Activated CD8-positive, alpha-beta T cell treated with anti-CD3 and anti-CD28 coated beads for 36 hours (primary cell): Measurements from ENCODE around the gene CRK. TPM values are rescaled to one million over a fixed set of nuclear protein-coding genes. Genes with fewer than 3 reads are reported as not detected.
"Not testable (repeated sequence)": the region's sequence is repeated elsewhere in the genome, so short reads cannot be mapped to it uniquely, and the experiment has no call there.

ENCODE experiments used
- ATAC-seq: fragments of 200-7000 bp; cut with Tn5 transposase; one replicate; pipeline ENCODE4 v1.10.0; 2021; ENCODE audit warnings: mild to moderate bottlenecking, moderate library complexity
- CTCF ChIA-PET: fragments of 350-600 bp; sonication (Branson Sonifier 250); formaldehyde crosslinking; loops from one replicate; lab custom pipeline; 2021; ENCODE audit warnings: antibody characterized with exemption; lab: Charles Lee
- POLR2A ChIA-PET: fragments of 350-600 bp; sonication (Branson Sonifier 250); formaldehyde crosslinking; loops from one replicate; lab custom pipeline; 2021; ENCODE audit warnings: antibody characterized with exemption; lab: Charles Lee
- DNase-seq: peaks from one replicate; pipeline ENCODE4 v3.0.0-alpha.2; 2020
- H3K27ac Mint-ChIP-seq: one replicate; pipeline ENCODE4 v1.8.0; 2021; ENCODE audit warnings: mild to moderate bottlenecking, mixed read lengths
- H3K27me3 Mint-ChIP-seq: one replicate; pipeline ENCODE4 v1.8.0; 2021; ENCODE audit warnings: mixed read lengths
- H3K36me3 Mint-ChIP-seq: one replicate; pipeline ENCODE4 v1.8.0; 2021; ENCODE audit warnings: low read depth, mixed read lengths
- H3K4me1 Mint-ChIP-seq: one replicate; pipeline ENCODE4 v1.8.0; 2021; ENCODE audit warnings: low read depth, mixed read lengths
- H3K4me3 Mint-ChIP-seq: one replicate; pipeline ENCODE4 v1.8.0; 2021; ENCODE audit warnings: mild to moderate bottlenecking, moderate library complexity, mixed read lengths
- H3K9me3 Mint-ChIP-seq: one replicate; pipeline ENCODE4 v1.8.0; 2021; ENCODE audit warnings: mixed read lengths
- intact Hi-C: fragments of 100-400 bp; cut with micrococcal nuclease; formaldehyde crosslinking; loops from one replicate; pipeline ENCODE4 v1.10.0; 2022
- total RNA-seq, 2 experiments: library from RNA; stranded (reverse); gene quantifications; one replicate each; pipeline ENCODE4 v1.2.3, GENCODE V29; 2021
- TF ChIP-seq, protein P1 (sequence below): fragments of 200-600 bp; IDR thresholded peaks from one replicate; pipeline ENCODE4 v1.8.0; 2022; ENCODE audit warnings: antibody characterized with exemption, mild to moderate bottlenecking

Gene CRK
- total RNA-seq, 2 experiments from 2014 or later, result 12.1 to 12.9 TPM

DNA sequence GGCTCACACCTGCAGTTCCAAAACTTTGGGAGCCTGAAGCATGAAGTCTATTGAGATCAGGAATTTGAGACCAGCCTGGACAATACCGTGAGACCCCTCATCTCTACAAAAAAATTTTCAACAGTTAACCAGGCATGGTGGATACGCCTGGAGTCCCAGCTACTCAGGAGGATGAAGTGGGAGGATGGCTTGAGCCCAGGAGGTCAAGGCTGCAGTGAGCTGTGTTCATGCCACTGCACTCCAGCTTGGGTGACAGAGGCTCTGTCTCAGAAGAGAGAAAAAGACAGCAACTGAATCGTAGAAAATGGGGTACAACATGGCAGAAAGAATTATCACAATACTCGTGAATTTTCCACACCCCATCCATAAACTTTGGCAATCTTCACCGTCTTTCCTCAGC is 3.2 kb downstream of the CRK start:
- peaks cover 39% of the 10 kb centered on the region for H3K4me1 Mint-ChIP-seq

DNA sequence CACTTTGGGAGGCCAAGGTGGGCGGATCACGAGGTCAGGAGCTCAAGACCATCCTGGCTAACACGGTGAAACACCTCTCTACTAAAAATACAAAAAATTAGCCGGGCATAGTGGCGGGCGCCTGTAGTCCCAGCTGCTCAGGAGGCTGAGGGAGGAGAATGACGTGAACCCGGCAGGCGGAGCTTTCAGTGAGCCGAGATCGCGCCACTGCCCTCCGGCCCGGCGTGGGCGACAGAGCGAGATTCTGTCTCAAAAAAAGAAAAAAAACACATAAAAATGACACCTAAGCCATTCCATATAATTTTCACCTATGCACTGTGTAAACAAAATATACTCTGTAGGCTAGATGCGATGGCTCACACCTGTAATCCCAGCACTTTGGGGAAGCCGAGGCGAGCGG is 5.8 kb downstream of the CRK start:
- CTCF ChIA-PET, result interaction anchor here (0.8 to 1.4 kb wide), 3 partner anchors 35 to 85 kb away, joined by 3 to 5 read pairs (median 3); no protein-coding TSS in a partner anchor
- peaks cover 53% of the 10 kb centered on the region for H3K4me1 Mint-ChIP-seq

More for the DNA sequence above, 3.2 kb downstream of the CRK start:
- no peak overlapping the region for H3K4me3 Mint-ChIP-seq
- intact Hi-C loops, result no loop called here
- TF ChIP-seq, protein P1, sequence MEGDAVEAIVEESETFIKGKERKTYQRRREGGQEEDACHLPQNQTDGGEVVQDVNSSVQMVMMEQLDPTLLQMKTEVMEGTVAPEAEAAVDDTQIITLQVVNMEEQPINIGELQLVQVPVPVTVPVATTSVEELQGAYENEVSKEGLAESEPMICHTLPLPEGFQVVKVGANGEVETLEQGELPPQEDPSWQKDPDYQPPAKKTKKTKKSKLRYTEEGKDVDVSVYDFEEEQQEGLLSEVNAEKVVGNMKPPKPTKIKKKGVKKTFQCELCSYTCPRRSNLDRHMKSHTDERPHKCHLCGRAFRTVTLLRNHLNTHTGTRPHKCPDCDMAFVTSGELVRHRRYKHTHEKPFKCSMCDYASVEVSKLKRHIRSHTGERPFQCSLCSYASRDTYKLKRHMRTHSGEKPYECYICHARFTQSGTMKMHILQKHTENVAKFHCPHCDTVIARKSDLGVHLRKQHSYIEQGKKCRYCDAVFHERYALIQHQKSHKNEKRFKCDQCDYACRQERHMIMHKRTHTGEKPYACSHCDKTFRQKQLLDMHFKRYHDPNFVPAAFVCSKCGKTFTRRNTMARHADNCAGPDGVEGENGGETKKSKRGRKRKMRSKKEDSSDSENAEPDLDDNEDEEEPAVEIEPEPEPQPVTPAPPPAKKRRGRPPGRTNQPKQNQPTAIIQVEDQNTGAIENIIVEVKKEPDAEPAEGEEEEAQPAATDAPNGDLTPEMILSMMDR, result no peak
- no peaks in the 10 kb centered on the region for H3K9me3 Mint-ChIP-seq
- H3K27ac Mint-ChIP-seq, result no peak overlapping the region
- ATAC-seq (no peak), DNase-seq (no peak)
- CTCF ChIA-PET, result interaction anchor here (1.7 to 2.7 kb wide), 2 partner anchors 63 to 87 kb away, joined by 3 to 11 read pairs; no protein-coding TSS in a partner anchor
- peaks cover 6% of the 10 kb centered on the region for H3K27me3 Mint-ChIP-seq
- peaks cover 21% of the 10 kb centered on the region for H3K36me3 Mint-ChIP-seq
- POLR2A ChIA-PET, result interaction anchor here (0.6 to 1.3 kb wide), 3 partner anchors 65 to 90 kb away, joined by 3 to 4 read pairs (median 3); no protein-coding TSS in a partner anchor

DNA sequence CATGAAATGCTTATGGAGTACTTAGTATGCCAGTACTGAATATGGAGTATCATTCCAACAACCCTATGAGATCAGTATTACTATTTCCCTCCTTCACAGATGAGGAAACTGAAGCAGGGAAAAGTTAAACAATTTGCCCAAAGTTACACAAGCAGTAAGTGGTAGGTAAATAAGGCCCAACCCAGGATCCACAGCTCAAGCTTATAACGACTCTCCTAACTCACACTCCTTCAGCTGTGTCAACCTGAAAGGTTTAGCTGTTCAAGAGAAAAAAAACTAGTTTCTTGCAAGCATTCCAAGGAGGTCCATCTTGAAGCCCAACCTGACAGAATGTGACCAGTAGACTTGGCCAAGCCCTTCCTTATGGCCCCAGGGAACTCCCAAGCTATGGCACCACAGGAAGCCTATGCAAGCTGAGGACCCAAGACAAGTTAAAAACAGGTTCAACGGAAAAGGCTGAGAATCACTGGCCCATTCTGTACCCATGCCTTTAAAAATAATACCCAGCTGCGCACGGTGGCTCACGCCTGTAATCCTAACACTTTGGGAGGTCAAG is 6.5 kb downstream of the CRK start:
- Mint-ChIP-seq H3K4me1 (peaks cover 48% of the 10 kb centered on the region), H3K27ac (no peak overlapping the region), H3K27me3 (no peaks in the 10 kb centered on the region), H3K4me3 (no peak overlapping the region), H3K36me3 (peaks cover 20% of the 10 kb centered on the region), H3K9me3 (no peaks in the 10 kb centered on the region)
- ATAC-seq, result no peak
- intact Hi-C loops, result no loop called here
- CTCF ChIA-PET, result interaction anchor here (1.4 kb wide), 1 partner anchor 84 kb away, joined by 5 read pairs; no protein-coding TSS in a partner anchor
- POLR2A ChIA-PET, result interaction anchor here (0.6 to 1.0 kb wide), 2 partner anchors 10 to 50 kb away, joined by 3 read pairs; no protein-coding TSS in a partner anchor
- DNase-seq, result no peak
- TF ChIP-seq, protein P1, result no peak

More for the DNA sequence above, 5.8 kb downstream of the CRK start:
- peaks cover 24% of the 10 kb centered on the region for H3K36me3 Mint-ChIP-seq
- H3K9me3 Mint-ChIP-seq, DNase-seq, intact Hi-C loops, ATAC-seq, H3K27me3 Mint-ChIP-seq, H3K27ac Mint-ChIP-seq, H3K4me3 Mint-ChIP-seq: not testable (repeated sequence)
- POLR2A ChIA-PET, result interaction anchor here (1.0 kb wide), 1 partner anchor 51 kb away, joined by 3 read pairs; no protein-coding TSS in a partner anchor

DNA sequence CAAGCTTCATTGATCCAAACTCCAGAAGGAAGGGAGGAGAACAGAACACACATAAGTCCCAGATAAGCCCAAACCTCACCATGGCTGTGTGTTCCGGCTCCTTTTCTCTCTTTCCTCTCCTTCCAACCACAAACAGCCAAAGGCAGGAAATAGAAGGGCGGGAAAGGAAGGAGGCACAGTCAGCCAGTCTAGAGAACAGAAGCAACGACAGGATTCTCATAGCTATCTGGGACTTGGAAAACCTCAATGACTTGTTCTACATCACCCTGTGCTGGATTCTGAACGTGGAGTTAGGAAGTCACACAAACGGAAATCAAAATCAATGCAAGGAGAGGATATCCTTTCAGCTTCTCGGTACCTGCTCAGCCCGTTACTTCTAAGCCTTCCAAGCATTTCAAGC is 9.0 kb downstream of the CRK start:
- intact Hi-C loops, result no loop called here
- Mint-ChIP-seq H3K9me3 (no peaks in the 10 kb centered on the region), H3K27me3 (no peaks in the 10 kb centered on the region), H3K4me3 (no peak overlapping the region), H3K4me1 (peaks cover 33% of the 10 kb centered on the region), H3K36me3 (peaks cover 9% of the 10 kb centered on the region), H3K27ac (no peak overlapping the region)
- CTCF ChIA-PET, result interaction anchor here (0.6 to 1.8 kb wide), 2 partner anchors 82 kb away, joined by 3 to 5 read pairs; no protein-coding TSS in a partner anchor
- DNase-seq (no peak), ATAC-seq (no peak)
- POLR2A ChIA-PET, result interaction anchor here (0.9 kb wide), 1 partner anchor 8 kb away, joined by 5 read pairs; the partner anchor contains the start of gene CRK
- TF ChIP-seq, protein P1, result no peak

DNA sequence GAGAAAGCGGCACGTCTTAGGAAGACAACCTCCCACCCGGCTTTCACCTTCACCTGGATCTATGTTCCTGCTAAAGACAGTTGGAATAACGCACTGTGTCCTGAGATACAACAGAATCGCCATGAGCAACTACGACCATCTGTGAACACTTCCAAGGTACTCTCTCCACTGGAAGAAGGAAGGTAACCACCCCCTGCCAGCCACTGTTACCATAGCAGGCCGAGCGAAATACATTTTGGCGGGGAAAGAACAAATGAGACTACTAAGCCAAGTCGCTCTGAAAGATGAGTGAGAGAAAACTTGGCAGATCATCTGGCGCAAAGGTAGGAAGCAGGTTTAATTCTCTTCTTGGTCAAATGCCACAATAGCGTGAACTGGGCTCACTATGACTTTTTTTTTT is 9.8 kb downstream of the CRK start:
- ATAC-seq (no peak), DNase-seq (no peak)
- TF ChIP-seq, protein P1, result no peak
- H3K27me3 Mint-ChIP-seq, result no peaks in the 10 kb centered on the region
- H3K9me3 Mint-ChIP-seq, result no peaks in the 10 kb centered on the region
- H3K27ac Mint-ChIP-seq, result no peak overlapping the region
- H3K4me3 Mint-ChIP-seq, result no peak overlapping the region
- intact Hi-C loops, result no loop called here
- ChIA-PET POLR2A (no interaction called here), CTCF (interaction anchor here (1.8 kb wide), 1 partner anchor 81 kb away, joined by 5 read pairs; no protein-coding TSS in a partner anchor)
- peaks cover 31% of the 10 kb centered on the region for H3K4me1 Mint-ChIP-seq
- H3K36me3 Mint-ChIP-seq, result peaks cover 9% of the 10 kb centered on the region

DNA sequence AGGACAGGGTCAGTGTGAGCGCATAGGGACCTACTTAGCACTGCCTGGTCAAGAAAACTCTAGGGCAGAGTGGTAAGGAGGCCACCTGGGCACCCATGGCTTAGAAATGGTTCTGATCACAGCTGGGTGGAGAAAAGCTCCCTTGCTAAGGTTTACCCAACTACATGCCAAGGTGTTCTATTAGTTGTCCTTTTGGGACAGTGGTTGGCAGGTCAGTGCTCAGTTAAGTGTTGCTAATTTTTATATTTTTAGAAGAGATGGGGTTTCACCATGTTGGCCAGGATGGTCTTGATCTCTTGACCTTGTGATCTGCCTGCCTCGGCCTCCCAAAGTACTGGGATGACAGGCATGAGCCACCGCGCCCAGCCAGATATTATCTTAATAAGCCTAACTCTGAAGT is 10.3 kb downstream of the CRK start:
- POLR2A ChIA-PET, intact Hi-C loops, H3K27ac Mint-ChIP-seq, H3K36me3 Mint-ChIP-seq, H3K9me3 Mint-ChIP-seq, ATAC-seq, H3K27me3 Mint-ChIP-seq, DNase-seq, H3K4me3 Mint-ChIP-seq: not testable (repeated sequence)
- CTCF ChIA-PET, result interaction anchor here (1.8 kb wide), 1 partner anchor 81 kb away, joined by 5 read pairs; no protein-coding TSS in a partner anchor
- peaks cover 31% of the 10 kb centered on the region for H3K4me1 Mint-ChIP-seq

DNA sequence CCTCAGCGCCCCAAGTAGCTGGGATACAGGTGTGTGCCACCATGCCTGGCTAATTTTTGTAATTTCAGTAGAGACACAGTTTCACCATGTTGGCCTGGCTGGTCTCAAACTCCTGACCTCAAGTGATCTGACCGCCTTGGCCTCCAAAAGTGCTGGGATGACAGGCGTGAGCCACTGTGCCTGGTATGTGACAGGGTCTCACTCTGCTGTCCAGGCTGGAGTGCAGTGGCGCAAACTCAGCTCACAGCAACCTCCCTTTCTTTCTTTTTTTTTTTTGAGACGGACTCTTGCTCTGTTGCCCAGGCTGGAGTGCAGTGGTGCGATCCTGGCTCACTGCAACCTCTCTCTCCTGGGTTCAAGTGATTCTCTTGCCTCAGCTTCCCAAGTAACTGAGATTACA is 13.3 kb downstream of the CRK start:
- peaks cover 25% of the 10 kb centered on the region for H3K4me1 Mint-ChIP-seq

More for the DNA sequence above, 13.3 kb downstream of the CRK start:
- H3K4me3 Mint-ChIP-seq, H3K27me3 Mint-ChIP-seq, intact Hi-C loops, ATAC-seq, DNase-seq, CTCF ChIA-PET, H3K36me3 Mint-ChIP-seq, H3K27ac Mint-ChIP-seq, H3K9me3 Mint-ChIP-seq: not testable (repeated sequence)
- POLR2A ChIA-PET, result interaction anchor here (0.8 to 1.3 kb wide), 2 partner anchors 10 to 45 kb away, joined by 3 to 4 read pairs; no protein-coding TSS in a partner anchor
